Tongue (tissue), 2 donors: ENCODE measurements around the gene NFKBIE. TPM values are rescaled to one million over a fixed set of nuclear protein-coding genes. Genes with fewer than 3 reads are reported as not detected.
A peak's percentile ranks its signal among the peaks of the same experiment; 100 is the strongest.
"Not testable (repeated sequence)": the region's sequence is repeated elsewhere in the genome, so short reads cannot be mapped to it uniquely, and the experiment has no call there.

ENCODE experiments used
- DNase-seq: peaks from one replicate; pipeline ENCODE4 v3.0.0-alpha.2; 2015
- total RNA-seq: library from RNA; depleted of rRNA; stranded (reverse); fragments of >200 nt; gene quantifications from one replicate; pipeline ENCODE4 v1.2.3, GENCODE V29; 2014

Gene NFKBIE
- 8.1 TPM for total RNA-seq

- DNase-seq = peak; percentile 96
Measured at GRCh38 chr6:44265007-44265721, at the start of gene NFKBIE. TSS of gene NFKBIE (minus strand) at chr6:44265551. CDS start at chr6:44265346, 205 bp downstream.

GRCh38 chr6:44314657-44315056 lies 49.3 kb upstream of the NFKBIE start:
- DNase-seq = not testable (repeated sequence)

GRCh38 chr6:44312901-44313788 lies 47.8 kb upstream of the NFKBIE start, which contains the start of gene AARS2:
TSS of gene AARS2 (minus strand) at chr6:44313347. CDS start at chr6:44313323, 24 bp downstream.
- DNase-seq = peak; percentile 94

GRCh38 chr6:44311767-44312166 lies 46.4 kb upstream of the NFKBIE start:
- no peak for DNase-seq

GRCh38 chr6:44311304-44311703 lies 46.0 kb upstream of the NFKBIE start:
- no peak for DNase-seq

- DNase-seq = no peak
Measured at GRCh38 chr6:44310241-44310640, 44.9 kb upstream of the NFKBIE start.

GRCh38 chr6:44309631-44310030 lies 44.3 kb upstream of the NFKBIE start:
- no peak for DNase-seq

- DNase-seq = no peak
Measured at GRCh38 chr6:44309092-44309491, 43.7 kb upstream of the NFKBIE start.

GRCh38 chr6:44307217-44307616 lies 41.9 kb upstream of the NFKBIE start:
- DNase-seq = no peak

GRCh38 chr6:44306710-44307109 lies 41.4 kb upstream of the NFKBIE start:
- DNase-seq = no peak

- no peak for DNase-seq
Measured at GRCh38 chr6:44305200-44305725, 39.9 kb upstream of the NFKBIE start.

- DNase-seq = peak; percentile 18
Measured at GRCh38 chr6:44304282-44305199, 39.2 kb upstream of the NFKBIE start.

- DNase-seq = no peak
Measured at GRCh38 chr6:44303842-44304241, 38.5 kb upstream of the NFKBIE start.

- no peak for DNase-seq
Measured at GRCh38 chr6:44302856-44303255, 37.5 kb upstream of the NFKBIE start.

GRCh38 chr6:44301782-44302564 lies 36.6 kb upstream of the NFKBIE start:
- no peak for DNase-seq

GRCh38 chr6:44301106-44301505 lies 35.8 kb upstream of the NFKBIE start:
- DNase-seq = no peak

GRCh38 chr6:44300292-44300823 lies 35.0 kb upstream of the NFKBIE start:
- no peak for DNase-seq

GRCh38 chr6:44298864-44299263 lies 33.5 kb upstream of the NFKBIE start:
- DNase-seq = no peak

- DNase-seq = no peak
Measured at GRCh38 chr6:44298055-44298803, 32.9 kb upstream of the NFKBIE start.
